HL-60/S4 treated with phorbol 12-myristate 13-acetate at 8.2 ng/mL for 4 days and 3 days (cell line): ENCODE results near the gene NUBP1.

Experiments
- in situ Hi-C: fragments of 300-500 bp; cut with MboI; formaldehyde crosslinking; loops from 2 replicates; pipeline ENCODE4 v1.15.0; 2022; ENCODE audit warnings: low sequenced_read_pairs

The NUBP1 gene

GRCh38 chr16:10791048-10791447, 47.4 kb downstream of the NUBP1 start:
- in situ Hi-C loops, result no loop called here

GRCh38 chr16:10799736-10800135, 56.1 kb downstream of the NUBP1 start:
- in situ Hi-C loops, result no loop called here

- in situ Hi-C loops, result no loop called here
Observed at GRCh38 chr16:10805334-10805733, 61.7 kb downstream of the NUBP1 start.

- in situ Hi-C loops, result no loop called here
Observed at GRCh38 chr16:10806698-10807097, 63.1 kb downstream of the NUBP1 start.

GRCh38 chr16:10808218-10808617, 64.6 kb downstream of the NUBP1 start:
- in situ Hi-C loops, result no loop called here

- in situ Hi-C loops, result no loop called here
Observed at GRCh38 chr16:10808850-10809249, 65.2 kb downstream of the NUBP1 start.

GRCh38 chr16:10809706-10810105, 66.1 kb downstream of the NUBP1 start:
- in situ Hi-C loops, result no loop called here

GRCh38 chr16:10812312-10813098, 68.9 kb downstream of the NUBP1 start:
- in situ Hi-C loops, result no loop called here

- in situ Hi-C loops, result no loop called here
Observed at GRCh38 chr16:10813099-10813455, 69.4 kb downstream of the NUBP1 start.

GRCh38 chr16:10817514-10817913, 73.9 kb downstream of the NUBP1 start:
- in situ Hi-C loops, result no loop called here

GRCh38 chr16:10817963-10818941, 74.6 kb downstream of the NUBP1 start, which contains the start of gene TVP23A:
TSS of gene TVP23A (minus strand) at chr16:10818794. CDS start at chr16:10818493, 301 bp downstream.
- in situ Hi-C loops, result no loop called here
